GM20431 (cell line): ENCODE measurements around the gene NEU4.
"Not testable (repeated sequence)": the region's sequence is repeated elsewhere in the genome, so short reads cannot be mapped to it uniquely, and the experiment has no call there.

Experiments used
- in situ Hi-C: fragments of 300-500 bp; cut with MseI, MboI; formaldehyde crosslinking; loops from one replicate; pipeline ENCODE4 v1.15.0; 2020; ENCODE audit warnings: low sequenced_read_pairs; ENCODE audit not compliant: unreplicated experiment

The NEU4 gene

DNA sequence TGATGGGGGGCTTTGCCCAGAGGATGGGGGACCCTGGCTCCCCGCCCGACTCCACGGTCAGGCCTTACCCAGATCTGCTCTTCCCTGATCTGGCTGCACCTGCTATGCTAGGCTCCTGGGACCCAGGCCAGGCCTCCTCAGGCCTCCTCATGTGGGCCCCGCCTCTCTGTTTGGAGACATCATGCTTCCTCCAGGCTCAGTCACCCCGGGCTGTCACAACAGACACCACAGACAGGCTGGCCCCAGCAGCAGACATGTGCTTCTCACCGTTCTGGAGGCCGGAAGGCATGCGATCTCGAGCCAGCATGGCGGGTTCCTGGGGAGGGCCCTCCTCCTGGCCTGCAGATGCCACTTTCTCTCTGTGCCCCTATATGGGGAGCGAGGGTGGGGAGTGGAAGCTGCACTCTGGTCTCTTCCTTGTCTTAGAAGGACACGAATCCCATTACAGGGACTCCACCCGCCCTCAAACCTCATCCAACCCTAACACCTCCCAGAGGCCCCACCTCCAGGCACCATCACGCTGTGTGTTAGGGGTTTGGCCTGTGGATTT, 10.8 kb upstream of the NEU4 start:
- in situ Hi-C loops = no loop called here

- in situ Hi-C loops = no loop called here
Observed at GRCh38 chr2:241798631-241799521, 10.1 kb upstream of the NEU4 start.

DNA sequence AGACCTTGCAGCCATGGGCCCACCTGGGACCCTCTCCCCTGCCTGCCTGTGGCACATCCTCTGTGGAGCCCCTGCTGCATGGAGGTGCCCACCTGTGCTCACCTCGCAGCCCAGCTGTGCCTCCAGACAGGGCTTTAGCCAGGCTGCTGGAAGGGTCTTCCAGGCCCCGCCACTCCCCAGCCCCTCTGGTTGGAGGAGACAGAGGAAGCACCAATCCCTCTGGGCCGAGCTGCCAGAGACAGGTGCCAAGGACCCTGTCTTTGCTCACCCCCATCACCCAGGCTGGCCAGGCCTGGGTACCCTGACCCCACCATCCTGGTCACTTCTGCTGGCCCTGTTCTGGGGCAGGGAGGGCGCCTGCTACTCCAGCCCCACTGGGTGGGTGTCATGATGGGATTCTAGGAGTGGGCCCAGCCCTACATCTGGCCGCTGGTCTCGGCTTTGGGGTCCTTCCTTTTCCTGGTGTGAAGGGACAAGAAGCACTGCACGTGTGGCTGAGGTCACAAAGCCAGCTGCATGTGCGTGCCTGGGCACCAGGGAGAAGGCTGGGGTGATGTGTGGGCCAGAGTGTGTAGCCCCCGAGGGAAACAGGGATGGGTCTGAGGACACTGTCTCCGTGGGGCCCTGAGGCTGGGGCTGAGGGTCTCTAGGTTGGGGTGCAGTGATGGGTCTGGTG, 9.3 kb upstream of the NEU4 start:
- in situ Hi-C loops = no loop called here

DNA sequence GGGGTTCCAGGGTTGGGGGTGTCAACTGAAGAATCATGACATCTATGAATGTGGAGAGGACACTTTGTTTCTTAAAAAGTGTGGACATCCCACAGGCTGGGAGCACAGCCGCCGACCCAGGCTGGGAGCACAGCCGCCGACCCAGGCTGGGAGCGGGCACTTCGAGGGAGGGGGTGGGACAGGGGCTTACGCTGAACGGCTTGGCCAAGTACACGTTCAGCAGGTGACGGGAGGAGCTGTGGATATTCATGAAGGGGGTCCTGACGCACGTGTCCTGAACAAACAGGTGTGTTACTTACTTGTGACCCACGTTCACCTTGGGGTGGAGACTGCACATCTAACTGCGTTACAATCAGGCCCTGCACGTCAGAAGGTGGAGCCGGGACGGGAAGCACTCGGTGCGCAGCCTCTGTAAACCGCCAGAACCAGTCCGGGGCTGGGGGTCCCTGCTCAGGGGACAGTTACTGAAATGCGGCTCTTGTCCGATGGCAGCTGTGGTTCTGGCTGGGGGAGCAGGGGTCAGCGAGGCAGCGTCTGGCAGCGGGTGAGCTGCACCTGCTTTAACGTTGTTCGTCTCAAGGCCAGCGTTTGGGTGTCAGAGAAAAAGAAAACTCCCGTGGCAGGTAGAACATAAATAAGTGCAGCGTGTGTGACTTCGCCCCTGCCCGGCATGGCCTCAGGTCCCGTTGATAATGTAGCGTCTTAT, 8.6 kb upstream of the NEU4 start:
- in situ Hi-C loops = not testable (repeated sequence)

DNA sequence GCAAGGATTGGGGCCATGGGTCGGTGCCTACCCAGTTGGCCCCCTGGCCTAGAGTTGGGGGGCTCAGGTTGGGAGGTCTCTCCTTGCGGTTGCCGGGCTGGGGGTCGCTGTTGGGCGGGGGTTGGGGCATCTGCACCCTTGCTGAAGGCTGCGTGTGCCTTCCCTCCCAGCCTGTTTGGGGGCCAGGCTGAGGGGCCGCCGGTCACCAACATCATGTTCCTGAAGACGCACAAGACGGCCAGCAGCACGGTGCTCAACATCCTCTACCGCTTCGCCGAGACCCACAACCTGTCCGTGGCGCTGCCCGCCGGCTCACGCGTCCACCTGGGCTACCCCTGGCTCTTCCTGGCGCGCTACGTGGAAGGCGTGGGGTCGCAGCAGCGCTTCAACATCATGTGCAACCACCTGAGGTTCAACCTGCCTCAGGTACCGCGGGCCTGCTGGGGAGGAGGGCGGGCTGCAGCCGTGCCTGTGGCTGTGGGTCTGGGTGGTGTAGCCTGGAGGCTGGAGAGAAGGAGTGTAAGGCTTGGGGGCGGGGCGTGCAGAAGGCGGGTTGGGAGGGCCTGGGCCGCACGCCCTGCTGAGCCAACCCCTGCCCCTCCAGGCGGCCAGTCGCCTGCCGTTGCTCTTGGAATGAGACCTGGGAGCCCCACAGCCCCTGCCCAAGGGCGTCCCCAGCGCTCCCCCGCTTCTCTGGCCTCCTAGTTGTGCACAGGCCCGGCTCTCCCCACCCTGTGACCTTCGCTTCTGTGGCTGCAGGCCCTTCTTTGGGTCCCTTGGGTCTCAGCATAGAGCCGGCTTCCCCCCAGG, 7.2 kb upstream of the NEU4 start:
- in situ Hi-C loops = no loop called here

DNA sequence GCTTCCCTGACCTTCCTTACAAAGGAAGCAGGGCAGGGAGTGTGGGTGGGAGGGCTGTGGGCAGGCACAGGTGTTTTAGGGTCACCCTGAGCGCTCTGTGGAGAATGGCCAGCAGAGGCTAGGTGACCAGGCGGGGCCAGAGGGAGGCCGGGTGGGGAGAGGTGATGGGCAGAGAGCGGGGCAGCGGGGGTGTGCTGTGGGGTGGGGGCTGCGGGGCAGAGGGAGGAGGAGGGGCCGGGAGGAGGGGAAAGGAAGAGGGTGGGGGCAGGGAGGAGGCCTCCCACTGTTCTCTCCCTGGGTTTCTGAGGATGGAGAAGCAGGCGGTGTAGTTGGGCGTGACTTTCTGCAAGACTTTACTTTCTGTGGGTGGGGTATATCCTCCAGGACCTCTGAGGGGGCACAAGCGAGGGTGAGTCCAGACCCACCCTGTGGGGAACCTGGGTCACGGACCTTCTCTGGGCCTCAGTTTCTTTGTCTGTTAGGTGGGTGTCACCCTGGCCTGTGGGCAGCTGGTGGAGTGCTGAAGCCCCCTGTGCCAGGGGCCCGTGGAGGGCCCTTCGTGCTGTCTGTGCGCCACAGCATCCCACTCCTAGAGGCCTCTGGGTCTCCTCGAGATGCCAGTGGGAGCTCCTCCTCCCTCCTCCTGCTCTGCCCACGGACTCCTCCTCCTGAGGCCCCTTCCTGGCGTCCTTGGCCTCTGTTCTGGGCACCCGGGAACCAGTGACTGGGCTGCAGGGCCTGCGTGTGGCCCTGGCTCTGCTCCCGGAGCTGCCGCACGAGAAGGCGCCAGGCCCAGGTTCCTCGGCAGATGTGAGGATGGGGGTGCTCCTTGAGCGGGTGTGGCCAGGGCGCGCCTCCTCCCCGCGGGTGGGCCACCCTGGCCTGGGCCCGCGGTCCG, 6.3 kb upstream of the NEU4 start:
- in situ Hi-C loops = no loop called here

GRCh38 chr2:241803387-241804325, 5.3 kb upstream of the NEU4 start:
- in situ Hi-C loops = no loop called here

GRCh38 chr2:241804326-241805229, 4.4 kb upstream of the NEU4 start:
- in situ Hi-C loops = no loop called here

GRCh38 chr2:241806217-241806616, 2.8 kb upstream of the NEU4 start:
- in situ Hi-C loops = not testable (repeated sequence)

DNA sequence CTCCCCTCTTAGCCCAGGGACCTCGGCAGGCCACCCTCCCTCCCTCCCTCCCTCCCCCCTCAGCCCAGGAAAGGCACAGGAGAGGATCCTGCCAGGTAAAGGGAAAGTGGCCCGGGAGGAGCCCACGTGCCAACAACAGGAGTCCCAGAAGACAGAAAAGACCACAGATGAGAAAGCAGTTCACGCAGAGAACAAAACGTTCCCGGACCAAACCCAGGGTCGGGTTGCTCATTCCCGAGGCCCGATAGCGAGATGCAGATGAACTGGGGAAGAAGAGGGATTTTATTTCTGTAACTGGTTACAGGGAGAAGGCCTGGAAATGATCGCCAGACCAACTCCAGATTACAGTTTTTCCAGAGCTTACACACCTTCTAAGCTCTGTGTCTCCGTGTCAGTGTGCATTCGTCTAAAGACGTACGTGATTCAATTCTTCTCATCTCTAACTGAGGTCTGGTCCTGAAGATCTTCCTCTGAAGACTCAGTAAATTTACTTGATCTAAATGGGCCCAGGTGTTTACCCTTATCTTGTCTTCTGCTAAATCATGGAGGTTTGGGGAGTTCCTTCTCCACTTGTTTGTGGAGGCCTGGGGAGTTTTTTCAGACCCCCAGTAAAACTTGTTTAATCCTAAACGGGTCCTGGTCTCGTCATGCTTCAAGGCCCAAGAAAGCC, 807 bp upstream of the NEU4 start:
- in situ Hi-C loops = no loop called here

DNA sequence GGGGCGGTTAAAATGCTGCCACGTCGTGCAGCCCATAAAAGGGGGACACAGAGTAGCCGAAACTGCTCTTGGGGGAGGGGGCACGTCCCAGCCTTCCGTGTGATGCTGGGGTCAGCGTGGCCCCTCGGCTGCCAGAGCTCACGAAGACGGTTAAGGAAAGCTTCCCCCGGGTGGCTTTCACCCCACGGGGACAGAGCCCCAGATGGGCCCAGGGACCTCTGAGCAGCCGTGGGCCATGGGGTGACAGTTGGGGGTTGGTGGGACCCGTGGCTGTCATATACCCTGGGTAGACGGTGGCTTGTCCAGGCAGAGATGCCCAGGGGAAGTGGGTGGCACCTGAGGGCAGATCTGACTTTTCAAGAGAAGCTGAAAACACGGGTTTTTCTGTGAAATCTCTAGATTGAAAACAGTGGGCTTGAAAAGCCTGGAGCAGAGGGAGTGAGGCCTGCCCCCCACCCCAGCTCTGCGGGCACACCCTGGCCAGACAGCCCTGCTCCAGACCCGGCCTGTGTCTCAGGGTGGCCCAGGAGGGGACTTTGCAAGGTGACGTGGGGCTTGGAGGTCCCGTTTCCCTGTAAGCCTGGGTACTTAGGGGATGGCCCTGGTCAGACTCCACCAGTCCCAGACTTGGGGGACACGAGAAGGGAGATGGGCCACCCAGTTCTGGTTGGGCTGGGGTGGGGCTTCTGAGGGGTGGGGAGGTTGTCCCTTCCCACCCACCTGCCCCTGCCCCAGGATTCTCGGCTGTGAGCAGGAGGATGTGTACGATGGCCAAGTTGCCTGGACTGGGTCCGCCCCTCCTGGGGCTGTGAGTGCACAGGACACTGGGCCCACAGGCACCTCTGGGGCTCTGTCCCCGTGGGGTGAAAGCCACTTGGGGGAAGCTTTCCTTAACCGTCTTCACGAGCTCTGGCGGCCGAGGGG, 652 bp downstream of the NEU4 start:
- in situ Hi-C loops = no loop called here

- in situ Hi-C loops = no loop called here
Observed at GRCh38 chr2:241810307-241811200, 1.6 kb downstream of the NEU4 start.

GRCh38 chr2:241811201-241811951, 2.4 kb downstream of the NEU4 start:
- in situ Hi-C loops = no loop called here
